ENCODE data around the gene TIMM21. TPM values are rescaled to one million over a fixed set of nuclear protein-coding genes. Genes with fewer than 3 reads are reported as not detected.

TIMM21 gene
- 20.4 and 51.7 TPM in 2 replicates for total RNA-seq

DNA sequence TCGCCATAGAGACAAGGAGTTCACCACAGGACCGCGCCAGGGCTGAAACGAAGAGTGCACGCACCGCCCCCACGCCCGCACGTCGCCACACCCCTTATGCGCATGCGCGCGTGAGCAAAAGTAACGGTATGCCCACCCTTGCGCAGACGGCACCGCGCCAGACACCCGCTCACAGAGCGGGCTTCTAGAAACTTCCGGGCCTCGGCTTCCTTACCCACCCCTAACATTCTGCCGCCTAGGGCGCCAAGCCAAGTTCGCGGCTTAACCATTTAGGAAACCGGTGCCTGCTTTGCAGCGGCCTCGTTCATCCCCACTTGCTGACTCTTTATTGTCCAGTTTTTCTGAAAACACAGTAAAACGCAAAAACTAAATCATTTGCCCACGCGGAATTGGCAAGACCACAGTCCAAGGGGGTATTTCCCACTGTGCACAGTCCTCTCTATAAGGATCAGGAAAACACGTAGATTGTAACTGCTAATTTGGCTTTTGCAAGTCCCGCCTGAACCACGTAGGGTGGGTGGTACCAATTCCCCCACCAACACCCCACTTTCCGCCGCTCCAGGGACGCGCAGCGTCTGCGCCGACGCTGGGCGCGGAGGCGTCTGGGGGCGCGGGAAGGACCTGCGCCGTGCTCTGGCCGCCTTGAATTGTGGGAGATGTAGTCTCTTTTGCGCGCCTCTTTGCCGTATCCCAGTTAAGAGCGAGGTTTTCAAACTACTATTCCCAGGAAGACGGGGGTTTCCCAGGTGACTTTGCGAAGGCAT lies at the start of gene TIMM21, which contains the start of gene FBXO15:
Gene TIMM21, plus strand, starts transcription at position 745 of the 764 bp plus-strand sequence. CDS start 286 bp downstream, outside the sequence.
Gene FBXO15, minus strand, starts transcription at position 56 of the 764 bp plus-strand sequence. Its CDS starts 49 bp downstream, at position 7.
- TF ChIP-seq CTCF (conservative IDR thresholded peaks at IDR 0.05; ENCODE audit: low read depth, low read length): no peak
- DNase-seq (ENCODE audit: low read depth): peak; percentile 74

GRCh38 chr18:74108460-74108859 lies 39.9 kb upstream of the TIMM21 start:
- no peak overlapping the region for H3K4me3 ChIP-seq (ENCODE audit: low read depth, low read length)
- DNase-seq (ENCODE audit: low read depth): no peak
- TF ChIP-seq CTCF (conservative IDR thresholded peaks at IDR 0.05; ENCODE audit: low read depth, low read length): no peak

More for the DNA sequence above, at the start of gene TIMM21, which contains the start of gene FBXO15:
- peak within 1 kb of the TSS; percentile 89 for H3K4me3 ChIP-seq (ENCODE audit: low read depth, low read length)

- H3K4me3 ChIP-seq (ENCODE audit: low read depth, low read length): no peak overlapping the region
- DNase-seq (ENCODE audit: low read depth): no peak
- no peak for TF ChIP-seq CTCF (conservative IDR thresholded peaks at IDR 0.05; ENCODE audit: low read depth, low read length)
Observed at GRCh38 chr18:74110149-74110548, 38.2 kb upstream of the TIMM21 start.

- no peak for TF ChIP-seq CTCF (conservative IDR thresholded peaks at IDR 0.05; ENCODE audit: low read depth, low read length)
- H3K4me3 ChIP-seq (ENCODE audit: low read depth, low read length): no peak overlapping the region
- no peak for DNase-seq (ENCODE audit: low read depth)
Observed at GRCh38 chr18:74110976-74111375, 37.3 kb upstream of the TIMM21 start.

DNA sequence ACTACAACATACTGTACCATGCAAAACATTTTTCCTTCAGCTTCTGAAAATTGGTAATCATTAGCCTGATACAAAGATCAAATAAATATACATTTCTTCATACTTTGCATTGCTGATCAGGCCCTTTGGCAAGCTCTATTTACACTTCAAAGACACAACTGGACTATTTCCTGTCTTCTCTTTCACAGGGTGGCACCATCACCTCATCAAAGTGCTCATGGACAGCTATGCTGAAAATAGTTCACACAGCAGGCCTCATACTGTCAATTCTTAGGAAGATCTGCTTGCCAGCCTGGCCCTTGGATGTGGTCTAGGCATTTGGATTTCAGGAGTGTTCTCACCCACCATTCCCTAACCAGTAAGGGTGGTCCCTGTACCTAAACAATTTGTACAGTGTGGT lies 34.6 kb upstream of the TIMM21 start:
- DNase-seq (ENCODE audit: low read depth): no peak
- H3K4me3 ChIP-seq (ENCODE audit: low read depth, low read length): no peak overlapping the region
- no peak for TF ChIP-seq CTCF (conservative IDR thresholded peaks at IDR 0.05; ENCODE audit: low read depth, low read length)

DNA sequence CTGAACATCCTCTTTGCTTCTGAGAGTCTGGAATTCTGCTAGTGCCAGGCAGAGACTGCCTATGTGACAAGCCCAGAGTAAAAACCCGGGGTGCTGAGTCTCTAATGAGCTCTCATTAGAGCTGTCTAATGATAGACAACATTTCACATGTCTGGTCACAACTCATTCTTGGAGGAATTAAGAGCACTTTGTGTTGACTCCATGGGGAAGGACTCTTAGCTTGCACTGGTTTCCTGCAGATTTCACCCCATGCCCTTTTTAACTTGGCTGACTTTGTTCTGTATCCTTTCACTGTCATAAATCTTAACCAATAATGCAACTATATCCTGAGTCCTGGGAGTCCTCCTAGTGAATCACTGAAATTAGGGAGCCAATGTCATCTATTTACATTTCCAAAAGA lies 34.2 kb upstream of the TIMM21 start:
- H3K4me3 ChIP-seq (ENCODE audit: low read depth, low read length): no peak overlapping the region
- no peak for DNase-seq (ENCODE audit: low read depth)
- no peak for TF ChIP-seq CTCF (conservative IDR thresholded peaks at IDR 0.05; ENCODE audit: low read depth, low read length)

DNA sequence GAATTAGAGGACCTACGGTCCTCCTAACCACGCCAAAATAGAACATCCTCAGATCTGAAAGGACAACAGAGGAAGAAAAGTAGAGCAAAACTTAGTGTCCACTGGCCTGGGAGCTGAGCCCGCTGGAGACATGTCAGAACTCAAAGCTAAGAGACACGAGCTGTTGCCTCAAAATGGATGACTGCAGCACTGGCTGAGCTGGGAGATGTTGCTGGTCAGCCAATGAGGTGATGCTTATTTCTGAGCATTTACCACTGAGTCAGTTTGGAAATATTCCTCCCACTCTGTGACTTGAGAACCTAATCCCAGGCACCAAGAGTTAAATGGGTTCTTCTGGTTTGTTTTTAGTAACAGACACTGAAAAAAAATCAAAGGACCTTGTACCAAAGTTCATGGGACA lies 33.3 kb upstream of the TIMM21 start:
- no peak for DNase-seq (ENCODE audit: low read depth)
- no peak overlapping the region for H3K4me3 ChIP-seq (ENCODE audit: low read depth, low read length)
- TF ChIP-seq CTCF (conservative IDR thresholded peaks at IDR 0.05; ENCODE audit: low read depth, low read length): no peak
